ENCODE results near the gene RAB44. TPM values are rescaled to one million over a fixed set of nuclear protein-coding genes. Genes with fewer than 3 reads are reported as not detected.

Gene RAB44
- total and polyA plus RNA-seq, 2 donors (not counting 1 experiment from before 2014, with no cell fraction given), result 0.15 to 0.16 TPM

GRCh38 chr6:36671687-36672375 lies 25.8 kb upstream of the RAB44 start:
- ChIA-PET POLR2A (no interaction called here), CTCF (interaction anchor here (1.2 kb wide), 1 partner anchor 87 kb away, joined by 3 read pairs; no protein-coding TSS in a partner anchor)
- Histone ChIP-seq H3K4me2 (replicated peaks; ENCODE audit: low read depth, low read length, poor library complexity, severe bottlenecking) (no peak overlapping the region), H3K9me3 (ENCODE audit: control extremely low read depth in 1 of 3, control insufficient read depth in 2 of 3, insufficient read depth in 1 of 3, low read length in 2 of 3) (peaks cover 0 to 3% (median 3%) of the 10 kb centered on the region in 3 donors), H3K27ac (ENCODE audit: low read length in 2 of 2) (no peak overlapping the region), H3K79me2 (ENCODE audit: control insufficient read depth, insufficient read depth, low read length) (no peaks in the 10 kb centered on the region), H3K36me3 (replicated peaks in 1 of 2; ENCODE audit: control extremely low read depth in 1 of 2, control insufficient read depth in 1 of 2, extremely low read depth in 1 of 2, insufficient read depth in 2 of 2, low read length in 1 of 2) (no peaks in the 10 kb centered on the region), H3K4me3 (ENCODE audit: control extremely low read depth in 1 of 5, extremely low read depth in 1 of 5, insufficient read depth in 1 of 5, low read depth in 2 of 5, low read length in 4 of 5) (no peak overlapping the region), H2AFZ (ENCODE audit: insufficient read depth, low read depth, low read length, poor library complexity, severe bottlenecking) (no peak overlapping the region), H4K20me1 (ENCODE audit: control insufficient read depth, insufficient read depth, low read length, poor library complexity, severe bottlenecking) (no peaks in the 10 kb centered on the region), H3K4me1 (ENCODE audit: control insufficient read depth in 2 of 2, insufficient read depth in 2 of 2, low read length in 2 of 2) (peaks cover 7 to 16% of the 10 kb centered on the region in 2 donors), H3K9ac (ENCODE audit: low read length) (no peak overlapping the region), H3K27me3 (replicated peaks in 1 of 4; ENCODE audit: control extremely low read depth in 1 of 4, control insufficient read depth in 3 of 4, insufficient read depth in 4 of 4, low read length in 3 of 4) (no peaks in the 10 kb centered on the region)
- H3K27me3 Mint-ChIP-seq, result no peaks in the 10 kb centered on the region
- no peaks in the 10 kb centered on the region for H3K9me3 Mint-ChIP-seq (ENCODE audit: insufficient read depth)
- intact Hi-C loops (cut with micrococcal nuclease), result no loop called here
- TF ChIP-seq, protein P1, sequence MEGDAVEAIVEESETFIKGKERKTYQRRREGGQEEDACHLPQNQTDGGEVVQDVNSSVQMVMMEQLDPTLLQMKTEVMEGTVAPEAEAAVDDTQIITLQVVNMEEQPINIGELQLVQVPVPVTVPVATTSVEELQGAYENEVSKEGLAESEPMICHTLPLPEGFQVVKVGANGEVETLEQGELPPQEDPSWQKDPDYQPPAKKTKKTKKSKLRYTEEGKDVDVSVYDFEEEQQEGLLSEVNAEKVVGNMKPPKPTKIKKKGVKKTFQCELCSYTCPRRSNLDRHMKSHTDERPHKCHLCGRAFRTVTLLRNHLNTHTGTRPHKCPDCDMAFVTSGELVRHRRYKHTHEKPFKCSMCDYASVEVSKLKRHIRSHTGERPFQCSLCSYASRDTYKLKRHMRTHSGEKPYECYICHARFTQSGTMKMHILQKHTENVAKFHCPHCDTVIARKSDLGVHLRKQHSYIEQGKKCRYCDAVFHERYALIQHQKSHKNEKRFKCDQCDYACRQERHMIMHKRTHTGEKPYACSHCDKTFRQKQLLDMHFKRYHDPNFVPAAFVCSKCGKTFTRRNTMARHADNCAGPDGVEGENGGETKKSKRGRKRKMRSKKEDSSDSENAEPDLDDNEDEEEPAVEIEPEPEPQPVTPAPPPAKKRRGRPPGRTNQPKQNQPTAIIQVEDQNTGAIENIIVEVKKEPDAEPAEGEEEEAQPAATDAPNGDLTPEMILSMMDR (IDR thresholded peaks at IDR 0.05), result no peak
- no peak for TF ChIP-seq EZH2 (IDR thresholded peaks at IDR 0.05; ENCODE audit: borderline replicate concordance, insufficient read depth, low read depth, low read length, poor library complexity, severe bottlenecking)
- H3K4me1 Mint-ChIP-seq, result peaks cover 11% of the 10 kb centered on the region
- H3K4me3 Mint-ChIP-seq, result no peak overlapping the region
- DNase-seq, result no peak
- ATAC-seq (ENCODE audit: low read depth), result no peak
- WGBS (ENCODE audit: insufficient coverage), result 90% methylated on average over 6 of the region's 6 CpGs
- no peak overlapping the region for H3K27ac Mint-ChIP-seq

- intact Hi-C loops (cut with micrococcal nuclease), result no loop called here
- H3K27ac Mint-ChIP-seq, result no peak overlapping the region
- ChIA-PET POLR2A (no interaction called here), CTCF (interaction anchor here (0.6 to 1.3 kb wide), 4 partner anchors 19 to 85 kb away, joined by 3 to 4 read pairs (median 4); no protein-coding TSS in a partner anchor)
- H3K4me1 ChIP-seq (ENCODE audit: control insufficient read depth in 2 of 2, insufficient read depth in 2 of 2, low read length in 2 of 2), result peaks cover 5 to 11% of the 10 kb centered on the region in 2 donors
- H3K27ac ChIP-seq (ENCODE audit: low read length in 2 of 2), result no peak overlapping the region
- no peaks in the 10 kb centered on the region for H3K9me3 Mint-ChIP-seq (ENCODE audit: insufficient read depth)
- no peaks in the 10 kb centered on the region for H3K79me2 ChIP-seq (ENCODE audit: control insufficient read depth, insufficient read depth, low read length)
- H3K9me3 ChIP-seq (ENCODE audit: control extremely low read depth in 1 of 3, control insufficient read depth in 2 of 3, insufficient read depth in 1 of 3, low read length in 2 of 3), result peaks cover 0 to 3% (median 3%) of the 10 kb centered on the region in 3 donors
- TF ChIP-seq EZH2 (IDR thresholded peaks at IDR 0.05; ENCODE audit: borderline replicate concordance, insufficient read depth, low read depth, low read length, poor library complexity, severe bottlenecking), result no peak
- TF ChIP-seq, protein P1 (IDR thresholded peaks at IDR 0.05), result no peak
- no peak overlapping the region for H3K4me3 Mint-ChIP-seq
- no peaks in the 10 kb centered on the region for H3K36me3 ChIP-seq (replicated peaks in 1 of 2; ENCODE audit: control extremely low read depth in 1 of 2, control insufficient read depth in 1 of 2, extremely low read depth in 1 of 2, insufficient read depth in 2 of 2, low read length in 1 of 2)
- peaks cover 3% of the 10 kb centered on the region for H4K20me1 ChIP-seq (ENCODE audit: control insufficient read depth, insufficient read depth, low read length, poor library complexity, severe bottlenecking)
- peaks cover 13% of the 10 kb centered on the region for H3K4me1 Mint-ChIP-seq
- no peaks in the 10 kb centered on the region for H3K27me3 Mint-ChIP-seq
- DNase-seq (no peak), ATAC-seq (ENCODE audit: low read depth) (no peak)
- H2AFZ ChIP-seq (ENCODE audit: insufficient read depth, low read depth, low read length, poor library complexity, severe bottlenecking), result no peak overlapping the region
- no peak overlapping the region for H3K4me2 ChIP-seq (replicated peaks; ENCODE audit: low read depth, low read length, poor library complexity, severe bottlenecking)
- no peak overlapping the region for H3K4me3 ChIP-seq (ENCODE audit: control extremely low read depth in 1 of 5, extremely low read depth in 1 of 5, insufficient read depth in 1 of 5, low read depth in 2 of 5, low read length in 4 of 5)
- WGBS (ENCODE audit: insufficient coverage), result 90% methylated on average over 10 of the region's 10 CpGs
- H3K9ac ChIP-seq (ENCODE audit: low read length), result no peak overlapping the region
- H3K27me3 ChIP-seq (replicated peaks in 1 of 4; ENCODE audit: control extremely low read depth in 1 of 4, control insufficient read depth in 3 of 4, insufficient read depth in 4 of 4, low read length in 3 of 4), result no peaks in the 10 kb centered on the region
Measured at GRCh38 chr6:36673882-36674281, 23.7 kb upstream of the RAB44 start.
